Measurements from ENCODE around the gene TOGARAM2.

Gene TOGARAM2

DNA sequence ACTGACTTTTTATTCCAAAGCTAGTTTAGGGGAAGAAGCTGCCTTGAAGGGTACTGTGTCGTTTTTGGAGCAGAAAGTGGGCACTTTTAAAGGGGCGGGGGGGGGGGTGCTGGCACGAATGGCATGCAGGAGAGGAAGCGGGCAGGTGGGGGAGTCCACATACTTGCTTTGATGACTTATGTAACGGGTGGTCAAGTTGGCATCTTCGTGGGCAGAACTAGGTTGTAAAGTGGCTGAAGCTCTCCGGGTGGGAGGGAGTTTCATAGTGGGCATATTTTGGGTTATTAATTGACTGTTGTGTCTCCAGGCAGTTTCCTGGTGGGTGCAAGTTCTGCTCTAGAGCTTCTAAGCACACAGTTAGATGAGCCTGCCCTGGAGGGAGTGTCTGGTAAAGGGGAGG, 73.3 kb downstream of the TOGARAM2 start:
- DNase-seq (ENCODE audit: low read depth): no peak

DNA sequence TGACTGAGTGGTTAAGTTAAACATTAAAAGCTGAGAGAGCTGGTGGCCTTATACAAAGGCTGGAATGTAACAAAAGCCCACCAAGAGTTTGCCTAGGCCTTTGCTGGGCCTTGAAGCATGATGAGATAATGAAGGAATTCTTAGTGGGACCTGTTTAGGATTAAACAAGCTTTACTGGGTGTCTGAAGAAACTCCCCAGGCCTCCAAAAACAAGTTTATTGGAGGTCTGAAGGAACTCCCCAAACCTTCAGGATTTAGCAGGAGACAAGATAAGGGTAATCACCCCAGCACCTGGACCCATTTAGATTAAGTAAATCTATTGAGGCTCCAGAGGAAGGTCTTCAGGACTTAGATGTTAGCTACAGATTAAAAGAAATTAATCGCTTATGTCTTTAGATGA, 74.5 kb downstream of the TOGARAM2 start:
- no peak for DNase-seq (ENCODE audit: low read depth)

DNA sequence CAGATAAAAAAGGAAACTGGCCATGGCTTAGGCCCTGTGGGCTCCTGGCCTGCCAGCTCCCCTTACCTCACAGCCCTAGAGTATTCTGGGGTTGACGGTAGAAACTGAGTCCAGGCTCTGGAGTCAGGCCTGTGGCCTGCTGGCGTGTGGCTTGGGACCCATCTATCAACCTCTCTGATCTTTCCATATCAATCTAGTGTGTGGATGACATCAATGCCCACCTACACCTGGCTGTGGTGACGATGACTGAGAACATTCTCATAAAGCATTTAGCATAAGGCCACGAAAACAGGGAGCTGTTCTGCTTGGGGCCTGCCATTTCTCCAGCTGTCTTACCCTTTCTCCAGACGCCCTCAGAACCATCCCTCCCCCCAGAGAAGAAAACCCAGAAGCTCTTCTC, 75.4 kb downstream of the TOGARAM2 start:
- DNase-seq (ENCODE audit: low read depth): no peak

DNA sequence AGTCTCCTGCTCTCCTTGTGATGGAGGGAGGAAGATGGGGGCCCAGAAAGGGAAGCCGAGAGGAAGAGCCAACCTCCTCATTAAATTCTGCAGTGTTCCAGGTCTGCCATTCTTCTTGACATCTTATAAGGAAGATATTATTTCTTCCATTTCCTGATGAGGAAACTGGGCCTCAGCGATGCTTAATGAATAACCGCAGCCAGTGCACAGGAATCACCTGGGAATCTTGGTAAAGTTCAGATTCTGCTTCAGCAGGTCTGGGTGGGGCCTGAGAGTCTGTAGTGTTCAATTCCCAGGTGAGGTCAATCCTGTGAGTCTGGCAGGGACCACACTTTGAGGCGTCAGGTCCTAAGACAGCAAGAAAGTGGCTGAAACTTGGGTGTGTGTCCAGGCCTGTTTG, 75.9 kb downstream of the TOGARAM2 start:
- DNase-seq (ENCODE audit: low read depth): no peak

DNA sequence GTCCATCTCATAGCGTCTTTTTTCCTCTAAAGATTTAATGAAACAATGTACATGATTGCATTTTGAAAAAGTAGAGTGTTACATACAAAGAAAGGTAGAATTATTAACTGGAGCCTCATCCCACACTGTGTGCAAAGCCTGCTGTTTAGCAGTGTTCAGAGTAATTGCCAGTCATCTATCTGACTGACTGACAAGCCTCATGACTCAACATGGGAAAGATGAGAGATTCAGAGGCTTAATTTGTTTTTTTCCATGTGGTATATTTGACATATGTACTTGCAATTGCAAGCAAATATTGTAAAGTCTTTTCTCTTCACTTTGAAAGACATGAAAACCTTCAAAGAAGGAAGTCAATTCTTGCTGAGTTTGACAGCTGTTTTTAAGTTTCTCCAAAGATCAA, 78.5 kb downstream of the TOGARAM2 start:
- no peak for DNase-seq (ENCODE audit: low read depth)

DNA sequence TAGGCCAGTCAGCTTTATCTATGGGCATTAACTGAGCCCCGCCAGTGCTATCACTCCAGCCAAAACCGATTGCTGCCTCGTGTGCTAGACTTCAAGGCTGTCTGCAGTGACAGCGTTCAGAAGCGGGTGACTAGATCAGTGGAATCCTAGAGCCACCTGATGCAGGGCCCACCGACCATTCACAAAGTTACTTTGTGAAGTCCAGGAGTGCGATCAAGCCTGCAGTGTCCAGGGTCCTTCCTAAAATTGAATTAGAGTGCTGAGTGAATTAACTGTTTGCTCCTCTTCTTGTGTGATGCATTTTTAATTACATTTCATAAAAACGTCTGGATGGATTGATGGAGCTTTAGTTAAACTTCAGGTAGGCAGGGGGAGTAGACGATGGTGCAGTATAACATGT, 79.3 kb downstream of the TOGARAM2 start:
- DNase-seq (ENCODE audit: low read depth): no peak

DNA sequence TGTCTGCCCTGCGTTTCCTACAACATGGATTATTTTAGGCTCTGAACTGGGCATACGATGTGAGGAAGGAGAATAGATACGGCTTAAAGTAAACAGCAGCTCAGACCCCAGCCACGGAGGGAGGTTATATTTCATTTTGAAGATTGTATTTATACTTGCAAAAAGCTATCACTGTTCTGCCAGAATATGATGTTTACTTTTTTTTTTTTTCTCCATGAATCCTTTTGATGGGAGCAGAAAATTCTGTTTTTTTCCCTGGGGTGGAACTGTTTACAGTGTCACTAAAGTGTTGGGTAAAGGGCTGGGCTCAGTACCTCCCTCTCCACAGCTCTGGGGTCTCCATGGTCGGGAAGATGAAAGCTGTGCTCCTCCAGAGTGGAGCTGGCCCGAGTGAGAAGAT, 80.1 kb downstream of the TOGARAM2 start:
- DNase-seq (ENCODE audit: low read depth): no peak

DNA sequence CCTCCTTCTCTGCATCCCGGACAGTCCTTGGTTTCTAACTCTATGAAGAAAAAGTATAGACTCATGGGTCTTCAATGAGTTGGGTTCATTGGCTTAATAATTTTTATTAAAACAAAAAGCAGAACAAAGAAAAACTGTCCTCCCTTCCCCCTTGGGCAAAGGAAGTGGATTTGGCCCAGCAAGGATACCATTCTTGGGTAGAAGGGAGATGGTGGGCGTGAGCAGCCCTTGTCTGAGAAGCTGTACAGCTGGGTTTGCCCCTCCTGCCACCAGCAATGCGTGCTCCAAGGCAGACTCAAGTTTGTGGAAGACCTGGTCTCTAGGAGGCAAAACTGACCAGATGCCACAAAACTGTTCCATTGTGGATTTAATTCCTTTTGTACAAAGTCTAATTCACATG, 80.5 kb downstream of the TOGARAM2 start:
- DNase-seq (ENCODE audit: low read depth): no peak

DNA sequence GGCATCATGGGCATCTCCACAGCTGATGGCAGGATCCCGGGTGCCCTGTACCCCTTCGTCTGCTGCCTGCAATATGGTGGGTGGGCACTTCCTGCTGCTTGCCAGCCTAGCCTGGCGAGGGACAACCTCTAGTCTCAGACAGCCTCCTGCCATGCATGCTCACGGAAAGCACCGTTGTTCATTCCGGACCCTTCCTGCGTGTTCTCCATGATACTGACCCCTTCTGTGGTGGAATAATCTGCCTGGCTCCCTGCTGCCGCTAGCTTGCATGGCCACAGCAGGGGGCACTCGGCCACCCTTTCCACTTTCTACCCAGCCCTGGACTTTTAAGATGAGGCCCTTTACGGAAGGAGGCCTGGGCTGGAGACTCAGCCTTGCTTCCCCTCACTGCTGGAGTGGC, 81.3 kb downstream of the TOGARAM2 start:
- DNase-seq (ENCODE audit: low read depth): no peak

DNA sequence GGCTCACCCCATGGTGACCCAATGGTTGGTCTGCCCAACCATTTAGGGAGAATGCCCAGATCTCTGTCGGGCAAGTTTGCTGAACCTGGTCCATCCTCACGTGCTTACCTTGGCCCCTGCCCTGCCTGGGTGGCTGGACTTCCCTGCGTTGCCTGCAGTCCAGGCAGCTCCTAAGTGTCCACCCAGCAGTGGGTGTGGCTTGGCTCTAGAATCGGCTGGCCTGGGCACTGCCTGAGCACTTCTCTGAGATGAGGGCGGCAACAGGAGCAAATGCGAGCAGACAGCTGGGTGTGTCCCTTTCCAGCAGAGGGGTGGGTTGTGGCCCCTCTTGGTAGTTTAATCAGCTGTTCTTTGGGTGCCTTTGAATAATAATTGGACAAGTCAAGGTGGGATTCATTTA, 82.0 kb downstream of the TOGARAM2 start:
- no peak for DNase-seq (ENCODE audit: low read depth)

DNA sequence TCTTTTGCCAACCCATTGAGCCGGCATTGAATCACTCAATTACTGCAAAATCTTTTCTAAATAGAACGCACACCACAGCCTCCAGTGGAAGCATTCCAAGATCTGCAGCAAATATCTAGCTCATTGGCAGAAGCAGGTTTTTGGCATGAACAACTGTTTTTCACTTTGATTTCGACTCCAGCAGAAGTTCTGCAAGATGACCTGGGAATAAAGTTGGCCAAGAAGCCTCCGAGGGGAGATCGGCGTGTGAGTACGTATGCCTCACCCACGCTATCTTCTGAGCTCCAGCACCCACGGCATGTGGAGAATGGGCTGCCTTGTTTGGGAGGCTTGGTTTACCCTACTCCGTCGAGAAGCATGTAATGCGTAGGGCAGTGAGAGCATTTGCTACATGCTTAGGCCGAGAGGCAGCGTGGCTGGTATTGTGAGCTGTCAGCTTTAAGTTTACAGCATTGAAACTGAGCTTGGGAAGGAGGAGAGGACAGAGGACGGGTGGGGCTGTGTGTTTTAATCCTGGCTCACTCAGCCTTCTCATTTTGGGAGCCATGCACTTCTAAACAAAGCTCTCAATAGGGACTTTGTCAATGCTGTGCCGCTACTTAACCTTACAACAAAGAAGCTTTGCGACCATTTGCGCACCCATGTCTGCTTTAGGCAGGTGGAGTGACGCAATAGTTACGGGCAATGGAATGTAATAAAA, 82.7 kb downstream of the TOGARAM2 start:
- no peak for DNase-seq (ENCODE audit: low read depth)

DNA sequence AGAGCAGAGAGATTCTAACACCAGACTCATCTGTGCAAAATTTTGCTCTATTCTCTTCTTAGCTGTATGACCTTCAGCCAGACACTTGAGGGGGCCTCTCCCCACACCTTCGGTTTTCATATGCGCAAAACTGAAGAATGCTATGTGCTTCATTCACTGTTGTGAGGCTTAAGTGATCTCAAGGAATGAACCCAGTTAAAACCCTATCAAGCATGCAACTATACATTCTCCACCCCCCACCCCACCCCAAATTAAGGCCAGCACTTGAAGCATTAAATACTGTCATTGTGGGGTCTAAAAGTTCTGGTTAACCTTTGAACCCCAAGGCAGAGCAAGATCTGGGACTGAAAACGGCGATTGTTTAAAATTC, 83.2 kb downstream of the TOGARAM2 start:
- DNase-seq (ENCODE audit: low read depth): no peak

DNA sequence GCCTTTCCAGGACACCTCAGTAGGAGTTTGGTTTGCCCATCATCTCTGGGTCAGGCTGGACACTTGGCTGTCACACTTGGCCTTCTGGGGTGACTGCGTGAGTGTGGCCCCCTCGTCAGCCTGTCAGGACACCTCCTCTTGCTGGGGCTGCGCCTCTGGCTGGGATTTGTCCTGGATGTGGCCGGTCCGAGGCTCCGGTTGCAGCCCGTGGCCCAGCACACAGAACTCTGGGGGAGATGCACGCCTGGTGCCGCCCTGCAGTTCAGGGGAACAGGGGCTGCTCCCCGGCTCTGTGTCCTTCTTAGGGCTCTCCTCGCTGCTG, 83.6 kb downstream of the TOGARAM2 start:
- no peak for DNase-seq (ENCODE audit: low read depth)

DNA sequence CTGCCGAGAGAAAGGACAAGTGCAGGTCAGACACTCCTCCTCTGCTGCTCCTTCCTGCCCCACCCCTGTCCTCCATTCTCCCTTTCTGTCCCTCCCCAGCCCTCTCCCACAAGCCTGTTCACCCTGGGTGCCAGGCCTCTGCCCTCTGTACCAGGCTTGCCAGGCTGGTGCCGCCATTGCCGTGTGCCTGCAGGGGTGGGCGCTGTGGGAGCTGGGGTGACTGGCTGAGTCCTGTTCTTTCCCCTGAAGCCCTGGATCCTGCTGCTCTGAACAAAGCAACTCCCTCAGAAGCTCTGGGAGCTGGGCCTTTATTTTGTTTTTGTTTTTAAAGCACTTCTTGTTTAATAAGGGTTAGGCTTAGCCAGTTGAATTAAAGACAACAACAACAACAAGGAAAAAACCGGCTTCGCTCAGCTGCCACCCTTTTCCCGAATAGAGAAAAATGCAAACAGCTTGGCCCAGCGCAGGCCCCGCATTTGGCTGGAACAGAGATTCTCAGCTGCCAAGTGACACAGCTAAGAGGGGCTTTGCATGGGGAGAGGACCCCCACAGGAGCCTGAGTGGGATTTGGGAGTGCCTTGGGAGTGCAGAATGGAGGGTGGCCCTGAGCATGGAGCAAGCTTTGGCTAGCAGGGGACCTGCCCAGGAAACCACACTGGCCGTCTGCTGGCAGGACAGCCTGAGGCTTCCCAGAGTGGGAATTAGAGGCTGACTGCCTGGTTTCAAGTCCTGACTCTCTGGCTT, 84.1 kb downstream of the TOGARAM2 start:
- DNase-seq (ENCODE audit: low read depth): no peak

DNA sequence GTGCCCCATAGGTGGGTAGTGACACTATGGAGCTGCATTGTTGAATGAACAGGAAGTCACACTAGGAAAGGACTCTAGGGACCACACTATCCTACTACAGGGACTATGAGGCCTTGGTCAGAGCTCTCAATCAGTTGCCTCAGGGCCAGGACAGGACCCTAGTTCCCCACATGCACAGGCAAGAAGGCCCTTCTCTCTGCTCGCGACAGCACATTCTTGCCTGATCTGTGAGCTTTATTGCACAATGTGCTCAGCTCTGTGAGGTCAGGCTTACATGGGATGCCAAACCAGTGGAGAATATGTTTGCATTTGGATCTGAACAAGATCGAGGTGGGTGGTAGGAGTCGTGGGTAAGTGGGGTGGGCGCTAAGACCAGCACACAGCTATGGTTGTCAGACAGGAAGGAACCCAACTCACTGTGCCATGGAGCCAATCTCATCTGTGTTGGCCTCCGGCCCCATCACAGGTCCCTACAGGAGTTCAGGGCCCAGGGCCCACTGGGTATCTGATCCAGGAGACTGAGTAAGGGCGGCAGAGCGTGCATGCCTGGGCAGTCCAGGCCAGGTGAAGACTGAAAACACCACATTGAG, 85.3 kb downstream of the TOGARAM2 start:
- DNase-seq (ENCODE audit: low read depth): no peak

DNA sequence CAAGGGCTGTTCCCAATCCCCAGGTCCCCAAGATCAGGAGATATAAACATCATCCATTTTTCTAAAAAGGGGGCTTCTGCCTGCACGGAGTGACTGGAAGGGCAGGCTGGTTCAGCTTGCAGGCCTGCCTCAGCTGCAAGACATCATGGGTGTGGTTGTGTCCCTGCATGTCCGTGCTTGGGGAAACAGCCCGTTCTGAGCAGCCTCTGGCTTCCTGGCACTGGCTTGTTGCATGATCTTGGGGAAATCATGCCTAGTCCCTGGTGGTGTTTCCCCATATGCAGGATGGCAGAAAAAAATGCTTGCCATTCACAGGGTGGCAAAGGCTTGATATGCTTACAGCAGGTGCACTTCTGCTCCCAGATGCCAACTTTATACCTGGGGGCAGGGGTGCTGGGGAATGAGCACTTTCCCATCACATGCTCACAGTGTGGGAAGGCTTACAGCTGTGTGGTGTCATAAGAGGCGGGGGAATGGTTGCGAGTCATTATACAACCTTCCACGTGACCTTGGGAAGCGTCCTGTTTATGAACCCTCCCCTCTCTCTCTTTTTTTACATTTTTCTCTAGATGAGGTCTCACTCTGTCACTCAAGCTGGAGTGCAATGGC, 86.0 kb downstream of the TOGARAM2 start:
- no peak for DNase-seq (ENCODE audit: low read depth)

DNA sequence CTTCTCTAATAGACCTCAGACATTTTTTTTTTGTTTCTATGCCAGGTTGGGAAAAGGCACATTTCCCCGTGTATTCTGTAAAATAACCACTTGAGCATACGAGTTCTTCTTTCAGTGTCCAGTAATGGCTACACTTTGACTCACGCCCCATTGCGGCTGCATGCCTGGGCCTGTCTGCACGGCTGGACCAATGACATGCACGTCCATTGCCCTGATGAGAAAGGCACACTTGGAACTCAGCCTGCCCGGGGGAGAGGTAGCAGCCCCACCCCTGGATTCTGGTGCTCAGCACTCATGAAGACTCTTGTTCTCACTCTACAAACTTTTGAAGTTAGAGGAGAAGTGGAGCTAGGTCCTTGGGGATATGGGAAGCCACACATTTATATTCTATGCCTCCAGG, 87.4 kb downstream of the TOGARAM2 start:
- DNase-seq (ENCODE audit: low read depth): no peak

DNA sequence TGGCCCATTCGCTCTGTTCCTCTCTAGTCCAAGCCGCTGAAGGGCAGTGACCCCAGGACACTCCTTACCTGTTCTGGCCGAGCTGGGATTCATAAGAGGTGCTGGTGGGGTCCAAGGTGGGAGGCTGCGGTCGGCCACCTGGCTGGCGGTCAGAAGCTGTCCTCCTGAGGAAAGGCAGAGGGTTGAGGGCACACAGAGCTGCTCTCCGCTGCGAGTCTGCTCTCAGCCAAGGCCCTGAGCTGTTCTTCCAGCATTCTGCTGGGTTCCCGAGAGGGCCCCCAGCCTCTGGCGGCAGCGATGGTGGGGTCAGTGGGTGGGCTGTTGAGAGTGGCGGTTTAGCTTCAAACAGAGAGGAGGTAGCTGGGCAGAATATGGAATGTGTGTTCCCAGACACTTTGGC, 89.4 kb downstream of the TOGARAM2 start:
- no peak for DNase-seq (ENCODE audit: low read depth)

DNA sequence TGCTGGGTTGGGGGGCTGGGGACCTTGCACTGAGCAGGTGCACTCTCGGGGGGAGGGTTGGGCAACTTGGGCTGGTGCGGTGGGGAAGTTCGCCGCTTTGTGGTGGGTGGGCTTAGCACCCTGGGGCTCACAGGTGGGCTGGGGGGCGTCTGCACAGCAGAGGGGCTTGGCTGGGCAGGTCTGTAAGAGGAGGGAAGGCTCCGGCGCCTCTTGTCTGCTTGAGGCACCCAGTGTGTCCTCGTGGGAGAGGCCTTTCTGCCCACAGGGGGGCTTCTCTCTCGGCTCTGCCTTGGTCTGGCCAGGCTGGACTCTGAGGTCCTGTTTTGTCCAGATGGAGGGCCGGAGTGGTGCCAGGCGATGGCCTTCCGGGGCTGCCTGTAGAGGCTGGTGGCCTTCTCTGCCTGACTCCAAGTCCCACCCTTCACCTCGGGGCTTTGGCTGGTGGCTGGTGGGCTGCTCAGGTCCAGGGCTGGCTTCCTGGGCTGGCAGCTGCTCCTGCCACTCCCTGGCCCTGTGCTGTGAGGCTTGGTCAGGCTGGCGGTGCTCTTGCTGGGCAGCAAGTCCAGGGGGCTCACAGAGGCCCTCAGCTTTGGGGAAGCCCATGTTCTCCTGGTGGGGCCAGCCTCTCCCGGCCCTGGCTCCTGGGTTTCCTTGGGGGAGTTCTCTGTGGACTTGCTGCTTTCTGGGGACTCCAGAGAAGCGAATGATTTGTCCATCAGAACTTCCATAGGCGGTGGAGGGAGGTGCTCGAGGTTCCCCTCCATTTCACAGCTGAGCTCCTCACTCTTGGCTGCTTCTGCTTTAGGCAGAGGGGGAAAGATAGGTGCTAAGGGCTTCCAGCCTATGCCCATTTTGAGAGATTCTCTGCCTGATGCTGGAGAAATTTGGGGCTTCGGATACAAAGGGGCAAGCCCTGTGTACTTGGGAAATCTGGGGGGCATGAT, 90.2 kb downstream of the TOGARAM2 start:
- DNase-seq (ENCODE audit: low read depth): no peak

DNA sequence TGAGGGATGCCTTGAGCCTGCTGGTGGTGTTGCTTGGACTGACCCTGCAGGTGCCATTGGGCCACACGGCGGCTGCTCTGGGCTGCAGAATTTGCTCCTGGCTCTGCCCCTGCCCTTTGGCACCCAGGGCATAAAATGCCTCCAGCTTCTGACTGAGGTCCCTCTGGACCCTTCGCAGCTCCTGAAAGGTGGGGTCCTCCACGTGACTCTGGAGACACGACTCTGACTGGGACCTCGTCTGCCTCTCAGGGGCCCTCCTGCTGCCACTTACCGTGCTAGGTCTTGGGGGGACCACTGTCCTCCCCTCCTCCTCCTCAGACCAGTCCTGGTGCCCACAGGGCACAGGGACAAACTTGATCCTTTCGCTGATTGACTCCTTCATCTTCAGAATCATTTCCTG, 91.2 kb downstream of the TOGARAM2 start:
- no peak for DNase-seq (ENCODE audit: low read depth)

DNA sequence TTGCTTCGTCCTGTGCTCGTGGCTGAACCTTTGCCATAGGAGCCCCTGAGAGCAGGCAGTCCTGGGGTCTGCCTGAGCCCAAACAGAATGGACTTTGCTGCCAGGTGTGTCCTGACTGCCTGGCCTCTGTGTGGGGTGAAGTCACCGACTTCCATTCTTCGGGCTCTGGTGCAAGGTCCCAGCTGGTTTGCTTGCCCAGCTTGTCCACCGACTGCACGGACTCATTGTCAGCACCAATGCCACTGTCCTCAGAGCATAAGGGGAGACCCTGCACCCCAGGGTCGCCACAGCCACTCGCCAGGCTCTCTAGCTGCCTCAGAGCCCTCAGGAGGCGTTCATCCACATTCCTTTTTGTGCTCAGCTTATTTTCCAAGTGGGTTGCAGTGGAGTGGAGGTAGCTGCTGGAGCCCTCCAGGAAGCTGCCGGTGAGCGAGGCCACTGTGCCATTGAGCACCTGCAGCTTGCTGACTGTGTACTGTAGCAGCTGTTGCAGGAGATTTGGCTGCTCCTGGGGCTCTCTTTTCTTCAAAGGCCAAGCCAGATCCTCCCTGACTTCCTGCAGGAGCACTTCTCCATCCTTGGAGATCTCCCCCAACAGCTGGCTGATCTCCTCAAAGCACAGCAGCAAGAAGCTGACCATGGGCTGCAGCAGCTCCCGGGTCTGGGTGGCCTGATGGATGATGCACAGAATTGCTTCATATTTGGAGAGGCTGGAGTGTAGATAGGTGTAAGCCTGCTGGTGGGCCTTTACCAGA, 92.0 kb downstream of the TOGARAM2 start:
- no peak for DNase-seq (ENCODE audit: low read depth)

Measured in T follicular helper cell (primary cell).